WTC11 (cell line): Measurements from ENCODE around the gene CPNE4. TPM values are rescaled to one million over a fixed set of nuclear protein-coding genes. Genes with fewer than 3 reads are reported as not detected.

ENCODE experiments used
- ATAC-seq: fragments of 200-7000 bp; cut with Tn5 transposase; 2 replicates; pipeline ENCODE4 v1.10.0; 2021; ENCODE audit warnings: mild to moderate bottlenecking, moderate library complexity
- CTCF ChIA-PET: fragments of 300-600 bp; sonication (Branson Sonifier 250); formaldehyde crosslinking; loops from one replicate; lab custom pipeline; 2021; ENCODE audit warnings: antibody characterized with exemption; lab: Charles Lee
- POLR2A ChIA-PET: fragments of 350-600 bp; sonication (Branson Sonifier 250); formaldehyde crosslinking; loops from one replicate; lab custom pipeline; 2021; ENCODE audit warnings: antibody characterized with exemption; lab: Charles Lee
- DNase-seq: peaks from one replicate; pipeline ENCODE4 v3.0.0; 2021; ENCODE audit warnings: low spot score
- H3K27ac Mint-ChIP-seq: 2 replicates; pipeline ENCODE4 v1.8.0; 2021; ENCODE audit warnings: mixed read lengths
- H3K27me3 Mint-ChIP-seq: 2 replicates; pipeline ENCODE4 v1.8.0; 2021; ENCODE audit warnings: low read depth, mild to moderate bottlenecking, moderate library complexity, mixed read lengths
- H3K36me3 Mint-ChIP-seq: 2 replicates; pipeline ENCODE4 v1.8.0; 2021; ENCODE audit warnings: mixed read lengths
- H3K4me1 Mint-ChIP-seq: 2 replicates; pipeline ENCODE4 v1.8.0; 2022; ENCODE audit warnings: mixed read lengths
- H3K4me3 Mint-ChIP-seq: 2 replicates; pipeline ENCODE4 v1.8.0; 2021; ENCODE audit warnings: mild to moderate bottlenecking, moderate library complexity, mixed read lengths
- H3K9me3 Mint-ChIP-seq: 2 replicates; pipeline ENCODE4 v1.8.0; 2021; ENCODE audit warnings: mixed read lengths
- CREB1 ChIP-seq: sonication (generic); formaldehyde crosslinking; IDR thresholded peaks from 2 replicates; pipeline ENCODE4 v1.8.0; 2023; ENCODE audit warnings: mild to moderate bottlenecking, missing genetic modification reagents
- FOXK1 ChIP-seq: sonication (generic); formaldehyde crosslinking; IDR thresholded peaks from 2 replicates; pipeline ENCODE4 v1.8.0; 2022; ENCODE audit warnings: mild to moderate bottlenecking, moderate library complexity, missing genetic modification reagents
- GTF2I ChIP-seq: fragments of 250-450 bp; sonication (Bioruptor Pico); conservative IDR thresholded peaks from 2 replicates; pipeline ENCODE4 v1.4.0; 2021; ENCODE audit warnings: mild to moderate bottlenecking
- HMGA2 ChIP-seq: fragments of 250-450 bp; sonication (Bioruptor Pico); IDR thresholded peaks from 2 replicates; pipeline ENCODE4 v1.4.0; 2021; ENCODE audit warnings: mild to moderate bottlenecking, moderate library complexity
- NR1H2 ChIP-seq: sonication (generic); formaldehyde crosslinking; IDR thresholded peaks from 2 replicates; pipeline ENCODE4 v1.9.0; 2021; ENCODE audit warnings: mild to moderate bottlenecking, moderate library complexity, missing genetic modification reagents
- NR3C1 ChIP-seq: sonication (generic); formaldehyde crosslinking; conservative IDR thresholded peaks from 2 replicates; pipeline ENCODE4 v1.8.1; 2023; ENCODE audit warnings: low read depth, mild to moderate bottlenecking, missing genetic modification reagents
- PRRX2 ChIP-seq: fragments of 250-450 bp; sonication (Bioruptor Pico); IDR thresholded peaks from 2 replicates; pipeline ENCODE4 v1.8.0; 2021; ENCODE audit warnings: mild to moderate bottlenecking
- RELA ChIP-seq: sonication (generic); formaldehyde crosslinking; IDR thresholded peaks from 2 replicates; pipeline ENCODE4 v1.8.1; 2022; ENCODE audit warnings: missing genetic modification reagents, mild to moderate bottlenecking, borderline replicate concordance
- SMAD3 ChIP-seq: sonication (generic); formaldehyde crosslinking; IDR thresholded peaks from 2 replicates; pipeline ENCODE4 v1.8.0; 2022; ENCODE audit warnings: missing genetic modification reagents, mild to moderate bottlenecking, borderline replicate concordance
- TCF7 ChIP-seq: sonication (generic); formaldehyde crosslinking; IDR thresholded peaks from 2 replicates; pipeline ENCODE4 v1.8.0; 2022; ENCODE audit warnings: mild to moderate bottlenecking, low read depth, missing genetic modification reagents, moderate library complexity
- TP53 ChIP-seq: sonication (generic); formaldehyde crosslinking; IDR thresholded peaks from 2 replicates; pipeline ENCODE4 v1.8.1; 2023; ENCODE audit warnings: mild to moderate bottlenecking, missing genetic modification reagents
- total RNA-seq: library from RNA; stranded (reverse); gene quantifications from 3 replicates; pipeline ENCODE4 v1.2.3, GENCODE V29; 2021
- TF ChIP-seq, protein P1 (sequence below): fragments of 250-450 bp; sonication (Bioruptor Pico); IDR thresholded peaks from 2 replicates; pipeline ENCODE4 v1.9.0; 2021; ENCODE audit warnings: mild to moderate bottlenecking
- TF ChIP-seq, protein P2 (sequence below): sonication (generic); formaldehyde crosslinking; IDR thresholded peaks from 2 replicates; pipeline ENCODE4 v1.8.0; 2022; ENCODE audit warnings: mild to moderate bottlenecking, missing genetic modification reagents
- TF ChIP-seq, protein P3 (sequence below): sonication (generic); formaldehyde crosslinking; IDR thresholded peaks from 2 replicates; pipeline ENCODE4 v1.8.0; 2022; ENCODE audit warnings: missing genetic modification reagents
- TF ChIP-seq, protein P4 (sequence below): sonication (generic); formaldehyde crosslinking; IDR thresholded peaks from 2 replicates; pipeline ENCODE4 v1.8.1; 2023; ENCODE audit warnings: mild to moderate bottlenecking, moderate library complexity, missing genetic modification reagents
- TF ChIP-seq, protein P5 (sequence below): sonication (generic); formaldehyde crosslinking; IDR thresholded peaks from 2 replicates; pipeline ENCODE4 v1.8.1; 2023; ENCODE audit warnings: mild to moderate bottlenecking, missing genetic modification reagents
- TF ChIP-seq, protein P6 (sequence below): sonication (generic); formaldehyde crosslinking; IDR thresholded peaks from 2 replicates; pipeline ENCODE4 v1.8.1; 2022; ENCODE audit warnings: mild to moderate bottlenecking, moderate library complexity, missing genetic modification reagents

The CPNE4 gene
- total RNA-seq, 1 experiment from 2014 or later = 2.4 TPM

DNA sequence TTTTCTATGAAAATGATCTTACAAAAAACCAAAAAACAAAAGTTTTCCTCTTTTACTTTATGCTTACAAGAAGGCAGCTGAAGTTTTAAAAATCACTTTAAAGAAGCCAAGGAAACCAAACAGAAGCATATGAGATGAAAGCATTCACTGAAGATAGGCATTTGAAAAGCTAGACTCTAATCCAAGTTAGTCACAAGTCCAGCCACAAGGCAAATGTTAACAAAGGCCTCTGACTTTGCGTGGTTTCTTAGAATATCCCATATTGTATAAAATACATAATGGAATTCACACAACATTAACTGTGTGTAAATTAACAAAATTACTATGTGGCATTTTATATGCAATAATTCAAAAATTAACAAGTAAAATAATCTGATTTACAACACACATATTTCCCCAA, 549.7 kb downstream of the CPNE4 start:
- no peak for DNase-seq
- peaks cover 27% of the 10 kb centered on the region for H3K36me3 Mint-ChIP-seq
- no peak for ATAC-seq
- H3K4me3 Mint-ChIP-seq = no peak overlapping the region
- H3K9me3 Mint-ChIP-seq = no peaks in the 10 kb centered on the region
- no peaks in the 10 kb centered on the region for H3K27me3 Mint-ChIP-seq
- H3K4me1 Mint-ChIP-seq = no peaks in the 10 kb centered on the region
- H3K27ac Mint-ChIP-seq = no peak overlapping the region
- TF ChIP-seq, protein P1, sequence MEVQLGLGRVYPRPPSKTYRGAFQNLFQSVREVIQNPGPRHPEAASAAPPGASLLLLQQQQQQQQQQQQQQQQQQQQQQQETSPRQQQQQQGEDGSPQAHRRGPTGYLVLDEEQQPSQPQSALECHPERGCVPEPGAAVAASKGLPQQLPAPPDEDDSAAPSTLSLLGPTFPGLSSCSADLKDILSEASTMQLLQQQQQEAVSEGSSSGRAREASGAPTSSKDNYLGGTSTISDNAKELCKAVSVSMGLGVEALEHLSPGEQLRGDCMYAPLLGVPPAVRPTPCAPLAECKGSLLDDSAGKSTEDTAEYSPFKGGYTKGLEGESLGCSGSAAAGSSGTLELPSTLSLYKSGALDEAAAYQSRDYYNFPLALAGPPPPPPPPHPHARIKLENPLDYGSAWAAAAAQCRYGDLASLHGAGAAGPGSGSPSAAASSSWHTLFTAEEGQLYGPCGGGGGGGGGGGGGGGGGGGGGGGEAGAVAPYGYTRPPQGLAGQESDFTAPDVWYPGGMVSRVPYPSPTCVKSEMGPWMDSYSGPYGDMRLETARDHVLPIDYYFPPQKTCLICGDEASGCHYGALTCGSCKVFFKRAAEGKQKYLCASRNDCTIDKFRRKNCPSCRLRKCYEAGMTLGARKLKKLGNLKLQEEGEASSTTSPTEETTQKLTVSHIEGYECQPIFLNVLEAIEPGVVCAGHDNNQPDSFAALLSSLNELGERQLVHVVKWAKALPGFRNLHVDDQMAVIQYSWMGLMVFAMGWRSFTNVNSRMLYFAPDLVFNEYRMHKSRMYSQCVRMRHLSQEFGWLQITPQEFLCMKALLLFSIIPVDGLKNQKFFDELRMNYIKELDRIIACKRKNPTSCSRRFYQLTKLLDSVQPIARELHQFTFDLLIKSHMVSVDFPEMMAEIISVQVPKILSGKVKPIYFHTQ (CRISPR knock-in tag) = no peak
- TF ChIP-seq RELA (CRISPR knock-in tag) (no peak), NR3C1 (CRISPR knock-in tag) (no peak), FOXK1 (CRISPR knock-in tag) (no peak), HMGA2 (CRISPR knock-in tag) (no peak), TP53 (no peak), CREB1 (CRISPR knock-in tag) (no peak)
- TF ChIP-seq, protein P2, sequence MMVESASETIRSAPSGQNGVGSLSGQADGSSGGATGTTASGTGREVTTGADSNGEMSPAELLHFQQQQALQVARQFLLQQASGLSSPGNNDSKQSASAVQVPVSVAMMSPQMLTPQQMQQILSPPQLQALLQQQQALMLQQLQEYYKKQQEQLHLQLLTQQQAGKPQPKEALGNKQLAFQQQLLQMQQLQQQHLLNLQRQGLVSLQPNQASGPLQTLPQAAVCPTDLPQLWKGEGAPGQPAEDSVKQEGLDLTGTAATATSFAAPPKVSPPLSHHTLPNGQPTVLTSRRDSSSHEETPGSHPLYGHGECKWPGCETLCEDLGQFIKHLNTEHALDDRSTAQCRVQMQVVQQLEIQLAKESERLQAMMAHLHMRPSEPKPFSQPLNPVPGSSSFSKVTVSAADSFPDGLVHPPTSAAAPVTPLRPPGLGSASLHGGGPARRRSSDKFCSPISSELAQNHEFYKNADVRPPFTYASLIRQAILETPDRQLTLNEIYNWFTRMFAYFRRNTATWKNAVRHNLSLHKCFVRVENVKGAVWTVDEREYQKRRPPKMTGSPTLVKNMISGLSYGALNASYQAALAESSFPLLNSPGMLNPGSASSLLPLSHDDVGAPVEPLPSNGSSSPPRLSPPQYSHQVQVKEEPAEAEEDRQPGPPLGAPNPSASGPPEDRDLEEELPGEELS (CRISPR knock-in tag) = no peak
- TF ChIP-seq, protein P3, sequence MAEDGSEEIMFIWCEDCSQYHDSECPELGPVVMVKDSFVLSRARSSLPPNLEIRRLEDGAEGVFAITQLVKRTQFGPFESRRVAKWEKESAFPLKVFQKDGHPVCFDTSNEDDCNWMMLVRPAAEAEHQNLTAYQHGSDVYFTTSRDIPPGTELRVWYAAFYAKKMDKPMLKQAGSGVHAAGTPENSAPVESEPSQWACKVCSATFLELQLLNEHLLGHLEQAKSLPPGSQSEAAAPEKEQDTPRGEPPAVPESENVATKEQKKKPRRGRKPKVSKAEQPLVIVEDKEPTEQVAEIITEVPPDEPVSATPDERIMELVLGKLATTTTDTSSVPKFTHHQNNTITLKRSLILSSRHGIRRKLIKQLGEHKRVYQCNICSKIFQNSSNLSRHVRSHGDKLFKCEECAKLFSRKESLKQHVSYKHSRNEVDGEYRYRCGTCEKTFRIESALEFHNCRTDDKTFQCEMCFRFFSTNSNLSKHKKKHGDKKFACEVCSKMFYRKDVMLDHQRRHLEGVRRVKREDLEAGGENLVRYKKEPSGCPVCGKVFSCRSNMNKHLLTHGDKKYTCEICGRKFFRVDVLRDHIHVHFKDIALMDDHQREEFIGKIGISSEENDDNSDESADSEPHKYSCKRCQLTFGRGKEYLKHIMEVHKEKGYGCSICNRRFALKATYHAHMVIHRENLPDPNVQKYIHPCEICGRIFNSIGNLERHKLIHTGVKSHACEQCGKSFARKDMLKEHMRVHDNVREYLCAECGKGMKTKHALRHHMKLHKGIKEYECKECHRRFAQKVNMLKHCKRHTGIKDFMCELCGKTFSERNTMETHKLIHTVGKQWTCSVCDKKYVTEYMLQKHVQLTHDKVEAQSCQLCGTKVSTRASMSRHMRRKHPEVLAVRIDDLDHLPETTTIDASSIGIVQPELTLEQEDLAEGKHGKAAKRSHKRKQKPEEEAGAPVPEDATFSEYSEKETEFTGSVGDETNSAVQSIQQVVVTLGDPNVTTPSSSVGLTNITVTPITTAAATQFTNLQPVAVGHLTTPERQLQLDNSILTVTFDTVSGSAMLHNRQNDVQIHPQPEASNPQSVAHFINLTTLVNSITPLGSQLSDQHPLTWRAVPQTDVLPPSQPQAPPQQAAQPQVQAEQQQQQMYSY (CRISPR knock-in tag) = no peak
- TF ChIP-seq, protein P4, sequence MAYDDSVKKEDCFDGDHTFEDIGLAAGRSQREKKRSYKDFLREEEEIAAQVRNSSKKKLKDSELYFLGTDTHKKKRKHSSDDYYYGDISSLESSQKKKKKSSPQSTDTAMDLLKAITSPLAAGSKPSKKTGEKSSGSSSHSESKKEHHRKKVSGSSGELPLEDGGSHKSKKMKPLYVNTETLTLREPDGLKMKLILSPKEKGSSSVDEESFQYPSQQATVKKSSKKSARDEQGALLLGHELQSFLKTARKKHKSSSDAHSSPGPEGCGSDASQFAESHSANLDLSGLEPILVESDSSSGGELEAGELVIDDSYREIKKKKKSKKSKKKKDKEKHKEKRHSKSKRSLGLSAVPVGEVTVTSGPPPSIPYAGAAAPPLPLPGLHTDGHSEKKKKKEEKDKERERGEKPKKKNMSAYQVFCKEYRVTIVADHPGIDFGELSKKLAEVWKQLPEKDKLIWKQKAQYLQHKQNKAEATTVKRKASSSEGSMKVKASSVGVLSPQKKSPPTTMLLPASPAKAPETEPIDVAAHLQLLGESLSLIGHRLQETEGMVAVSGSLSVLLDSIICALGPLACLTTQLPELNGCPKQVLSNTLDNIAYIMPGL (CRISPR knock-in tag) = no peak
- TF ChIP-seq, protein P5, sequence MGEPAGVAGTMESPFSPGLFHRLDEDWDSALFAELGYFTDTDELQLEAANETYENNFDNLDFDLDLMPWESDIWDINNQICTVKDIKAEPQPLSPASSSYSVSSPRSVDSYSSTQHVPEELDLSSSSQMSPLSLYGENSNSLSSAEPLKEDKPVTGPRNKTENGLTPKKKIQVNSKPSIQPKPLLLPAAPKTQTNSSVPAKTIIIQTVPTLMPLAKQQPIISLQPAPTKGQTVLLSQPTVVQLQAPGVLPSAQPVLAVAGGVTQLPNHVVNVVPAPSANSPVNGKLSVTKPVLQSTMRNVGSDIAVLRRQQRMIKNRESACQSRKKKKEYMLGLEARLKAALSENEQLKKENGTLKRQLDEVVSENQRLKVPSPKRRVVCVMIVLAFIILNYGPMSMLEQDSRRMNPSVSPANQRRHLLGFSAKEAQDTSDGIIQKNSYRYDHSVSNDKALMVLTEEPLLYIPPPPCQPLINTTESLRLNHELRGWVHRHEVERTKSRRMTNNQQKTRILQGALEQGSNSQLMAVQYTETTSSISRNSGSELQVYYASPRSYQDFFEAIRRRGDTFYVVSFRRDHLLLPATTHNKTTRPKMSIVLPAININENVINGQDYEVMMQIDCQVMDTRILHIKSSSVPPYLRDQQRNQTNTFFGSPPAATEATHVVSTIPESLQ (CRISPR knock-in tag) = no peak
- ChIA-PET POLR2A (no interaction called here), CTCF (no interaction called here)

DNA sequence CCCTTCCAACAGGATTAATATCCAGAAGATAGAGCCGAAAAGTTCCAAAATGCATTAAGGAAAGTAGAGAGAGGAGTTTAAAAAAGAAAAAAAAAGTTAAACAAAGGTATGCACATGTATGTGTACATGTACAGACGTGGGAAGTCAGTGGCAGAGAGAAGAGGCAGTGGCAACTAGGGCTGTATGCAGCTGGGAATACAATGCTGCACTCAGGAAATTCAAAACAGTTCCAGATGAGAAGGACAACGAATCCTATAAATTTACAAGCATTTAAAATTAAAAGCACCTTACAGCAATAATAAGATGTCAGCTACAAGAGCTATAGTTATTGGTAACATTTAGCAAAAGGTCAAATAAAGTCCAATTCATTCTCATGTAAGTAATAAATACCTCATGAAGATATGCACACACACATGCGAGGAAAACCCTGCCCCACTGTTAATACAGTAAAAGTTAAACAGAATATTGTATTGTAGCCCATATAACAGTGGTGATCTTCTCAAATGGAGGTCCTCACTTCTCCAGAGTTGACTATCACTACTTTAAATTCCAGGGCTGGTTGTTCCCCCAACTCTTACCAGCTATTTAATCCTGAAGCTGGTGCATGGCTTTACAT, 550.2 kb downstream of the CPNE4 start:
- no peak for ATAC-seq
- Mint-ChIP-seq H3K9me3 (no peaks in the 10 kb centered on the region), H3K4me1 (no peaks in the 10 kb centered on the region), H3K36me3 (peaks cover 29% of the 10 kb centered on the region), H3K27ac (no peak overlapping the region), H3K4me3 (no peak overlapping the region), H3K27me3 (no peaks in the 10 kb centered on the region)
- no peak for DNase-seq
- ChIA-PET POLR2A (no interaction called here), CTCF (no interaction called here)
- TF ChIP-seq TCF7 (no peak), SMAD3 (CRISPR knock-in tag) (no peak), NR1H2 (CRISPR knock-in tag) (no peak), PRRX2 (no peak), GTF2I (CRISPR knock-in tag) (no peak)
- TF ChIP-seq, protein P6, sequence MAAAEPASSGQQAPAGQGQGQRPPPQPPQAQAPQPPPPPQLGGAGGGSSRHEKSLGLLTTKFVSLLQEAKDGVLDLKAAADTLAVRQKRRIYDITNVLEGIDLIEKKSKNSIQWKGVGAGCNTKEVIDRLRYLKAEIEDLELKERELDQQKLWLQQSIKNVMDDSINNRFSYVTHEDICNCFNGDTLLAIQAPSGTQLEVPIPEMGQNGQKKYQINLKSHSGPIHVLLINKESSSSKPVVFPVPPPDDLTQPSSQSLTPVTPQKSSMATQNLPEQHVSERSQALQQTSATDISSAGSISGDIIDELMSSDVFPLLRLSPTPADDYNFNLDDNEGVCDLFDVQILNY (CRISPR knock-in tag) = no peak
